Subcutaneous abdominal adipose tissue (tissue), 5 donors: ENCODE data around the gene PAX2.

ENCODE experiments used
- H3K27ac ChIP-seq: one replicate; pipeline ENCODE4 v1.7.0; 2013; ENCODE audit warnings: low read depth, mild to moderate bottlenecking, inconsistent platforms, low read length, moderate library complexity
- H3K27me3 ChIP-seq, 5 donors: one replicate each; pipeline ENCODE4 v1.7.0; 2013; ENCODE audit warnings: low read length in 5 of 5, inconsistent platforms in 1 of 5; ENCODE audit not compliant: control insufficient read depth in 5 of 5, insufficient read depth in 4 of 5
- H3K36me3 ChIP-seq, 5 donors: one replicate each; pipeline ENCODE4 v1.7.0; 2013; ENCODE audit warnings: low read length in 5 of 5; ENCODE audit not compliant: control insufficient read depth in 5 of 5, insufficient read depth in 5 of 5
- H3K4me1 ChIP-seq, 5 donors: one replicate each; pipeline ENCODE4 v1.7.0; 2013; ENCODE audit warnings: low read length in 5 of 5, mild to moderate bottlenecking in 3 of 5, moderate library complexity in 1 of 5; ENCODE audit not compliant: control insufficient read depth in 5 of 5, insufficient read depth in 5 of 5
- H3K4me3 ChIP-seq, 5 donors: one replicate each; pipeline ENCODE4 v1.7.0; 2013; ENCODE audit warnings: low read length in 5 of 5, low read depth in 1 of 5
- H3K9ac ChIP-seq, 5 donors: one replicate each; pipeline ENCODE4 v1.7.0; 2013; ENCODE audit warnings: low read length in 5 of 5, mild to moderate bottlenecking in 4 of 5, moderate library complexity in 3 of 5
- H3K9me3 ChIP-seq, 5 donors: one replicate each; pipeline ENCODE4 v1.7.0; 2013; ENCODE audit warnings: low read length in 5 of 5; ENCODE audit not compliant: control insufficient read depth in 5 of 5
- donor health status: healthy.
- donor health status: healthy.
- donor health status: healthy.
- donor health status: healthy.
- donor health status: healthy.

Gene PAX2

GRCh38 chr10:100837300-100837699 lies 91.9 kb downstream of the PAX2 start:
- no peaks in the 10 kb centered on the region for H3K36me3 ChIP-seq
- no peaks in the 10 kb centered on the region for H3K4me1 ChIP-seq
- H3K9me3 ChIP-seq, result no peaks in the 10 kb centered on the region
- no peak overlapping the region for H3K4me3 ChIP-seq
- peaks cover 7 to 45% (median 31%) of the 10 kb centered on the region in 5 donors for H3K27me3 ChIP-seq
- no peak overlapping the region for H3K27ac ChIP-seq
- H3K9ac ChIP-seq, result no peak overlapping the region

- Histone ChIP-seq H3K9me3 (no peaks in the 10 kb centered on the region), H3K27me3 (peaks cover 7 to 38% (median 24%) of the 10 kb centered on the region in 5 donors), H3K9ac (no peak overlapping the region), H3K4me3 (no peak overlapping the region), H3K4me1 (no peaks in the 10 kb centered on the region), H3K27ac (no peak overlapping the region), H3K36me3 (no peaks in the 10 kb centered on the region)
Measured at GRCh38 chr10:100838986-100839385, 93.6 kb downstream of the PAX2 start.

GRCh38 chr10:100841528-100841927 lies 96.1 kb downstream of the PAX2 start:
- H3K36me3 ChIP-seq, result no peaks in the 10 kb centered on the region
- H3K9ac ChIP-seq, result no peak overlapping the region
- H3K4me3 ChIP-seq, result no peak overlapping the region
- peaks cover 3 to 24% (median 10%) of the 10 kb centered on the region in 5 donors for H3K27me3 ChIP-seq
- H3K4me1 ChIP-seq, result no peaks in the 10 kb centered on the region
- H3K9me3 ChIP-seq, result no peaks in the 10 kb centered on the region
- no peak overlapping the region for H3K27ac ChIP-seq

GRCh38 chr10:100847440-100847839 lies 102.1 kb downstream of the PAX2 start:
- Histone ChIP-seq H3K27me3 (peaks cover 0 to 27% (median 11%) of the 10 kb centered on the region in 5 donors), H3K9ac (no peak overlapping the region), H3K36me3 (no peaks in the 10 kb centered on the region), H3K9me3 (no peaks in the 10 kb centered on the region), H3K4me3 (no peak overlapping the region), H3K4me1 (no peaks in the 10 kb centered on the region), H3K27ac (no peak overlapping the region)

- Histone ChIP-seq H3K27me3 (peaks cover 5 to 26% (median 10%) of the 10 kb centered on the region in 5 donors), H3K27ac (no peak overlapping the region), H3K9me3 (no peaks in the 10 kb centered on the region), H3K9ac (no peak overlapping the region), H3K36me3 (no peaks in the 10 kb centered on the region), H3K4me1 (no peaks in the 10 kb centered on the region), H3K4me3 (no peak overlapping the region)
Measured at GRCh38 chr10:100848770-100849169, 103.4 kb downstream of the PAX2 start.

GRCh38 chr10:100858261-100858660 lies 112.9 kb downstream of the PAX2 start:
- Histone ChIP-seq H3K36me3 (no peaks in the 10 kb centered on the region), H3K4me1 (no peaks in the 10 kb centered on the region), H3K9me3 (peaks cover 0 to 13% (median 4%) of the 10 kb centered on the region in 5 donors), H3K4me3 (no peak overlapping the region), H3K27ac (no peak overlapping the region), H3K9ac (no peak overlapping the region), H3K27me3 (peaks cover 6 to 25% (median 19%) of the 10 kb centered on the region in 5 donors)

GRCh38 chr10:100858747-100859483 lies 113.5 kb downstream of the PAX2 start:
- no peak overlapping the region for H3K9ac ChIP-seq
- H3K4me1 ChIP-seq, result no peaks in the 10 kb centered on the region
- no peak overlapping the region for H3K4me3 ChIP-seq
- H3K27ac ChIP-seq, result no peak overlapping the region
- no peaks in the 10 kb centered on the region for H3K36me3 ChIP-seq
- H3K9me3 ChIP-seq, result peaks cover 0 to 13% (median 4%) of the 10 kb centered on the region in 5 donors
- peaks cover 3 to 31% (median 22%) of the 10 kb centered on the region in 5 donors for H3K27me3 ChIP-seq

- Histone ChIP-seq H3K4me1 (no peaks in the 10 kb centered on the region), H3K9me3 (peaks cover 0 to 12% (median 3%) of the 10 kb centered on the region in 5 donors), H3K9ac (no peak overlapping the region), H3K4me3 (no peak overlapping the region), H3K36me3 (no peaks in the 10 kb centered on the region), H3K27ac (no peak overlapping the region), H3K27me3 (peaks cover 7 to 36% (median 26%) of the 10 kb centered on the region in 5 donors)
Measured at GRCh38 chr10:100859484-100859763, 114.0 kb downstream of the PAX2 start.

- no peaks in the 10 kb centered on the region for H3K4me1 ChIP-seq
- no peaks in the 10 kb centered on the region for H3K36me3 ChIP-seq
- no peak overlapping the region for H3K4me3 ChIP-seq
- H3K27me3 ChIP-seq, result peaks cover 17 to 66% (median 41%) of the 10 kb centered on the region in 5 donors
- peak overlapping the region in 1 of 5 donors; percentile 7 for H3K9ac ChIP-seq
- H3K27ac ChIP-seq, result no peak overlapping the region
- H3K9me3 ChIP-seq, result no peaks in the 10 kb centered on the region
Measured at GRCh38 chr10:100863433-100863832, 118.1 kb downstream of the PAX2 start.

- Histone ChIP-seq H3K27ac (no peak overlapping the region), H3K27me3 (peaks cover 21 to 62% (median 35%) of the 10 kb centered on the region in 5 donors), H3K36me3 (no peaks in the 10 kb centered on the region), H3K4me3 (no peak overlapping the region), H3K9me3 (no peaks in the 10 kb centered on the region), H3K4me1 (no peaks in the 10 kb centered on the region), H3K9ac (no peak overlapping the region)
Measured at GRCh38 chr10:100864036-100864885, 118.9 kb downstream of the PAX2 start.
